Measurements from ENCODE around the gene NRG2. TPM values are rescaled to one million over a fixed set of nuclear protein-coding genes. Genes with fewer than 3 reads are reported as not detected.

Gene NRG2
- total and polyA plus RNA-seq, 2 of the 8 experiments (the other 6 are each of a cell fraction or from before 2014, with no cell fraction given), result 0.27 to 0.54 TPM

DNA sequence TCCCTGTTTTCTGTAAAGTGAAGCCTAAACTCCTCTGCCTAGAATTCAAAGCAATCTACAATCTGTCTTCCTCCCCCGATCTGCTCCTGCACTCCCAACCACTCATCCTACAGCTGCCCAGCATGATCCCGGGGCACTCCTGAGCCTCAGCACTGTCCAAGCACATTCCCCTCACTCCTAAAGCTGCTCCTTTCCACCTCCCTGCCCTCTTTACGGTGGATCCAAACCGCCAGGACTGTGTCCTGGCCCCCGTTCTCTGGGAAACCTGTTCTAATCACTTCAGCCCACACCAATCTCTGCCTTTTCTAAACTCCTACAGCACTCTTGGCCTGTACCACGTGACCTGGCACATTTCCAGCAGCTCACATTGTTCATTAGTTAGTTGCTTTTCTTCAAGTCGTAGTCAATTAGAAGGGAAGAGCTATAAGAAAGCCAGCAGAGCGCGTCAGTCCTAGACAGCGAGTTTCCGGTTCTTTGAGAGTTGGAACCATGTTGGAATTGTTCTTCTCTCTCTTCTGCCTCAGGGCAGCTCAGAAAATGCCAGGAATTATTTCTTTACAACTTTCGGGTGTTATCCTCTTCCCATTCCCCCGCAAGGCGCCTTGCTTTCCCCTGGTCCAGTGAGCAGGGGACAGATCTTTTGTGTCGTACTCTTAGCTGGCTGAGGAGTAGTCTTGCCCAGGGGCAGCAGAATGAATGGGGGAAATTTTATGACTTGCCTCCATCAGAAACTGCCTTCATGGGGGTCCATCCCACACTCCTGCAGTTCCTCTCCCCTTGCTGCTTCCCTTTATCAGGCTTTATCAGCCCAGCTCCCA is 60.7 kb downstream of the NRG2 start:
- 0 out of 2 replicates have a peak overlapping the region, but pooled peaks have one; percentile 27 for H2AFZ ChIP-seq (ENCODE audit: low read length)
- FAIRE-seq, result no peak
- no peak overlapping the region for H2BK5ac ChIP-seq (ENCODE audit: low read depth, low read length)
- H2BK12ac ChIP-seq (ENCODE audit: low read depth, low read length), result 0 out of 2 replicates have a peak overlapping the region, but pooled peaks have one; percentile 9
- H3K36me3 ChIP-seq (ENCODE audit: control insufficient read depth in 2 of 4, insufficient read depth in 4 of 4, low read length in 3 of 4), result no peaks in the 10 kb centered on the region
- H3K56ac ChIP-seq (replicated peaks; ENCODE audit: insufficient read length, low read depth, low read length), result no peak overlapping the region
- no peak overlapping the region for H2BK120ac ChIP-seq (replicated peaks; ENCODE audit: low read depth, low read length)
- TF ChIP-seq HDAC6 (IDR thresholded peaks at IDR 0.05; ENCODE audit: low read depth, low read length), result no peak
- TF ChIP-seq, protein P1, sequence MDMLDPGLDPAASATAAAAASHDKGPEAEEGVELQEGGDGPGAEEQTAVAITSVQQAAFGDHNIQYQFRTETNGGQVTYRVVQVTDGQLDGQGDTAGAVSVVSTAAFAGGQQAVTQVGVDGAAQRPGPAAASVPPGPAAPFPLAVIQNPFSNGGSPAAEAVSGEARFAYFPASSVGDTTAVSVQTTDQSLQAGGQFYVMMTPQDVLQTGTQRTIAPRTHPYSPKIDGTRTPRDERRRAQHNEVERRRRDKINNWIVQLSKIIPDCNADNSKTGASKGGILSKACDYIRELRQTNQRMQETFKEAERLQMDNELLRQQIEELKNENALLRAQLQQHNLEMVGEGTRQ (IDR thresholded peaks at IDR 0.05; ENCODE audit: low read length), result peak; percentile 44; the same call in 1 of the 2 replicates
- H4K20me1 ChIP-seq (replicated peaks in 1 of 2; ENCODE audit: control insufficient read depth in 1 of 2, insufficient read depth in 2 of 2, low read length in 2 of 2), result no peaks in the 10 kb centered on the region
- no peaks in the 10 kb centered on the region for H3K79me2 ChIP-seq (ENCODE audit: control insufficient read depth in 1 of 2, insufficient read depth in 2 of 2, low read length in 2 of 2)
- no peak overlapping the region for H4K5ac ChIP-seq (ENCODE audit: insufficient read length, low read depth, low read length)
- DNase-seq (ENCODE audit: low read depth in 1 of 2, low spot score in 2 of 2), result no peak
- H3K79me1 ChIP-seq (ENCODE audit: low read depth, low read length), result no peaks in the 10 kb centered on the region
- H4K8ac ChIP-seq (ENCODE audit: extremely low read depth, insufficient read depth, low read length), result no peak overlapping the region; the same call in 1 of the 2 replicates
- ChIA-PET CTCF (ENCODE audit: partially characterized antibody) (interaction anchor here (0.7 to 7.9 kb wide), 11 partner anchors 12 to 217 kb away, joined by 3 to 107 read pairs (median 4); no protein-coding TSS in a partner anchor), POLR2A (ENCODE audit: partially characterized antibody) (interaction anchor here (0.9 to 1.6 kb wide), 3 partner anchors 13 to 36 kb away, joined by 3 to 4 read pairs (median 3); no protein-coding TSS in a partner anchor)
- no peaks in the 10 kb centered on the region for H3K23me2 ChIP-seq (ENCODE audit: low read depth, low read length)
- no peak overlapping the region for H3K27ac ChIP-seq (ENCODE audit: low read depth, low read length)
- H2BK15ac ChIP-seq (ENCODE audit: low read length), result no peak overlapping the region
- no peak overlapping the region for H2BK20ac ChIP-seq (ENCODE audit: low read length)
- no peak overlapping the region for H3K18ac ChIP-seq (ENCODE audit: extremely low read depth, low read length)
- no peak overlapping the region for H3K4ac ChIP-seq (replicated peaks; ENCODE audit: insufficient read length, low read depth, low read length)
- WGBS, 2 experiments (ENCODE audit: extremely low coverage in 1 of 2, insufficient coverage in 1 of 2, insufficient read length in 1 of 2, insufficient replicate concordance in 2 of 2, low coverage in 1 of 2, low lambda C conversion rate in 2 of 2, missing lambda C conversion rate in 1 of 2), result 78% methylated on average over 15 of the region's 15 CpGs; no CpG with 5 or more reads in 1 of the 2 experiments
- no peak overlapping the region for H2AK5ac ChIP-seq (ENCODE audit: low read depth, low read length)
- peaks cover 0 to 3% (median under 1%) of the 10 kb centered on the region in 4 experiments; a peak in 4 of 7 replicates for H3K4me1 ChIP-seq (replicated peaks in 1 of 4; ENCODE audit: control insufficient read depth in 3 of 4, insufficient read depth in 4 of 4, low read length in 3 of 4)
- 0 out of 4 replicates have a peak overlapping the region, but pooled peaks of 1 of the 2 experiments have one; percentile 17 for H3K4me2 ChIP-seq (ENCODE audit: insufficient read depth in 1 of 2, low read depth in 2 of 2, low read length in 2 of 2)
- H3K9ac ChIP-seq (replicated peaks in 1 of 4; ENCODE audit: extremely low read depth in 1 of 4, low read depth in 3 of 4, low read length in 3 of 4), result no peak overlapping the region
- H3K4me3 ChIP-seq (ENCODE audit: extremely low read depth in 1 of 4, insufficient read depth in 2 of 4, low read depth in 3 of 4, low read length in 4 of 4), result no peak overlapping the region
- H4K91ac ChIP-seq (replicated peaks; ENCODE audit: insufficient read length, low read length), result no peak overlapping the region
- no peak overlapping the region for H3K14ac ChIP-seq (ENCODE audit: insufficient read length)
- H3K27me3 ChIP-seq (replicated peaks in 1 of 4; ENCODE audit: control insufficient read depth in 3 of 4, extremely low read depth in 1 of 4, insufficient read depth in 3 of 4, low read length in 3 of 4), result peaks cover 0 to 4% (median 1%) of the 10 kb centered on the region in 4 experiments; a peak in 2 of 7 replicates
- no peak overlapping the region for H3K23ac ChIP-seq (ENCODE audit: insufficient read length)
- no peaks in the 10 kb centered on the region for H3K9me3 ChIP-seq (ENCODE audit: insufficient read depth in 2 of 2, low read depth in 1 of 2, low read length in 1 of 2)

Data from H1 (cell line).